HG02642 (cell line): ENCODE measurements around the gene UTS2R.

Source experiments
- ATAC-seq: cut with Tn5 transposase; IDR thresholded peaks from one replicate; pipeline ENCODE4 v1.9.1; 2021; ENCODE audit warnings: mild to moderate bottlenecking; ENCODE audit not compliant: unreplicated experiment, poor library complexity

UTS2R gene

DNA sequence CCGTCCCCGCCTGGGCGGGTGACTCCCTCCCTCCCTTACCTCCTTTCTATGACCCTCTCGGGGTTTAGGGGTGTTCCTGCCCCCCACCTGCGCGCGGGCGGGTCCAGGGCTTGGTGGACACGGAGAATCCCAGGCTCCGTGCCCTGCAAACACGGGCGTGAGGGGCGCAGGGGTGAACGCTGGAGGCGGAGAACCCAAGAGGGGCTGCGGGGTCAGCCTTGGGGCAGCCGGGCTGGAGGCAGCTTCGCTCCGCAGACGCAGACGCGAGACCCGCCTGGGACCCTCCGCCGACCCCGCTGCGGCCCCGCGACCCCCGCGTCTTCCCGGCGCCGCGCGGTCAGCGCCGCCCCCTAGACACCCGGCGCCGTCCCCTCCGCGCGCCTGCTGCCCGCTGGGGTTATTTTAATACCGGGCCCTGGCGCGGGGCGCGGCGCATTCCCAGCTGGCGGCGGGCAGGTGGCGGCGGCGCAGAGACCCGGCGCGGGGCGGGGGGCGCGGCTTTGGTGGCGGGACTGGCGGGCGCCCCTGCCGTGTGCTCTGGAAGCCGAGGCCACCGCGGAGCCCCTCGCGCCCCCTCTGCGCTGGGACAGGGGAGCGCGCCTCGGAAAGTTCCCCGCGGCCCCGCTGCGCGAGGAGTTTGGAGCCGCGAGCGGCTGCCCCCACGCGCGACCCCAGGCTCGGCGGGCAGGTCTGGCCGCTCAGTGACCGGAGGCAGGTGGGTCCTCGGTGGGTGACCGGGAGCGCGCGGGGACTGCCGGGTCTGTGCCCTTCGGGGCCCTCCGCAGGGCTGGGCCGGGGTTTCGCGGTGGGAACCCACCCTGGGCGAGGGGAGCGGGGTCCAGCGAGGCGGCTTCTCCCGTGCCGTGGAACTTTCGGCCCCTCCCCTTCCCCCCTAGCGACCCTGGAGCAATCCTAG lies at the start of gene UTS2R:
UTS2R (plus strand) TSS at position 433 of the 916 bp plus-strand sequence. CDS start 2,560 bp downstream, outside the sequence.
- no peak for ATAC-seq

DNA sequence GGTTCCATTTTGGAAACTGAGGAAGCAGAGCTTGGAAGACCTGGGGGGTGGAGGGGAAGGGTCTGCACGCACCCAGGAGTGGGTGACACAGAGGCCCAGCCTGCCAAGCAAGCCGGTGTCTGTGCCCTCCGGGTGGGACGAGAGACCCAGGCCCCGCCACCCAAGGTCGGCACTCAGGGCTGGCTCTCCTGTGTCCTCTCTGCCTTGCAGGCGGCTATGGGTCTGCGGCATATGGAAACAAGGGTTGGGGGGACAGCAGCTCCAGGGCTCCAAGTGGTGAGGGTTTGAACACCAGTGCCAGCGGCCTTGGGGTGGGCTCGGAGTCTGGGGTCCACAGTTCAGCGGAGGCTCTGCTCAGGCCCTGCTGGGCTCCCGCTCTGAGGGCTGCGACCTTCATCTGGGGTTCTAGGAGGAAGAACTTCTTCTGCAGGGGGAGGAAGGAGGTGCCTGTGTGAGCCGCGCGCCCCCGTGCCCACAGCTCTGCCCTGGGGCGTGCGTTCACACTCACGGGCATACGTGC lies 49.6 kb upstream of the UTS2R start:
- no peak for ATAC-seq

DNA sequence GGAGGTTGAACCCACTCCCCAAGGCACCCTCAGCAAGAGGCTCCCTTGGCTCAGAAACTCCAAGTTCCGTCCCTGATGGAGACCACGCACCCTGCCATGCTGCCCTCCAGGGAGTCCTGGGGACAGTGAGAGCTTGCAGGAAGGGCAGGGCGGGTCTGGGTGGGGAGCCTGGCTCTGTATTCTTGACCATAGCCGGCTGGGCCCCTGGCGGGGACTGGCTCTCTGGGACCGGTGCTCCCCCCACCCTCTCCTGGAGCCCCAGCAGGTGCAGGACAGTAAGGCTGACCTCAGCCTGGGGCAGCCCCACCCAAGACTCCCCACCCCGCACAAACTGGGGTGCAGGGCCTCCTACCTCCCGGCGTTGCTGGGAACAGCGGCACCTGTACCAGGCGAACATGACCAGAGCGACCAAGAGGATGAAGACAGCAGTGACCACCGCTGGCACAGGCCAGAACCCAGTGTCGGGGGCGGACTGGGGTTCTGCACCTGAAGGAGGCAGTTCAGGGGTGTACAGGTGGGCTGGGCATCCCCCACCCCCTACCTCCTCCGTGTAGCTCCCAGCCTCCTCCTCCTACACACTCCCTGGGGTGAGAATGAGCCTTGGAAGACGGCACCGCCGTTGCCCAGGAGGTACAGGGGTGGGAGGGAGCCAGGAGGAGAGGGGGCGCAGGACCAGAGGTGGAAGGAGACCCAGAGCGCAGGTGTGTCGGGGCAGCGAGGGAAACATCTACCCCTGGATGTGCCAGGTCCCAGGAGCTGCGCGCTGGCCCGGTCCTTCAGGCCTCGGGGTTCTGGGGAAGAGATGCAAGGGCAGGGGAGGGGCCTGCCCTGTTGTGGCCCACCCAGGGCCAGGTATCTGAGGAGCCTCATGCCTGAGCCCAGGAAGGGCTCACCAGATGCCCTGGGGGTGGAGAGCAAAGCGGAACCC lies 48.8 kb upstream of the UTS2R start:
- ATAC-seq, result no peak

DNA sequence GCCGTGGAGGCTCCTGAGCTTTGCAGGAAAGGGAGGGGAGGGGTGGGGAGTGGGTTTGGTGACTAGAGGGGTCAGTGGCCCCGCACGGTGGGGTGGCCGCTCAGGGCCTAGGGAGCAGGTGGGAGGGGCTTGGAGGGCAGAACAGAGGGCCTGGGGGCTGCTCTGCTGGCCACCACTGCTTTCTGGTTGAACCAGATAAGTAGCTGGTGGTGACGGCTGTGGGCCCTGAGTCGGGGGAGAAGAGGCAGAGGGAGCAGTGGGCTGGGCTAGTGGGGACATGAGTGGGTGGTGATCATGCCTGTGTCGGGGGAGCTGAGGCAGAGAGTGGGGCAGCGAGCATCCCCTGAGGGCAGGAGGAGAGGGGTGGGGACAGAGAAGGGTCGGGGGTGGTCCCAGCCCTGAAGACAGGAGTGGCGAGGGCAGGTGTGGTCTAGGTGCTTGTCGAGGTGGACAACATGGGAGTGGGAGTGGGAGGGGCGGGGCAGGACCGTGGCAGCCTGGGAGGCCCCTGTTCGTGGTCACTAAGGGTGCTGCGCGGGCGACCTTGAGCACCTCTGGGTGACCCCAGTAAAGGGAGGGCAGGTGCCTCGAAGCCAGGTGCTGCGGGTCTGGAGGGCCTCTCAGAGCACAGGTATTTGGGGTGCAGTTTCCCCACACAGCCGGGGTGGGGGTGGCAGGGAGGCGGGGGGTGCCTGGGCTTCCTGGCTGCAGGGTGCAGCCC lies 47.9 kb upstream of the UTS2R start:
- no peak for ATAC-seq

DNA sequence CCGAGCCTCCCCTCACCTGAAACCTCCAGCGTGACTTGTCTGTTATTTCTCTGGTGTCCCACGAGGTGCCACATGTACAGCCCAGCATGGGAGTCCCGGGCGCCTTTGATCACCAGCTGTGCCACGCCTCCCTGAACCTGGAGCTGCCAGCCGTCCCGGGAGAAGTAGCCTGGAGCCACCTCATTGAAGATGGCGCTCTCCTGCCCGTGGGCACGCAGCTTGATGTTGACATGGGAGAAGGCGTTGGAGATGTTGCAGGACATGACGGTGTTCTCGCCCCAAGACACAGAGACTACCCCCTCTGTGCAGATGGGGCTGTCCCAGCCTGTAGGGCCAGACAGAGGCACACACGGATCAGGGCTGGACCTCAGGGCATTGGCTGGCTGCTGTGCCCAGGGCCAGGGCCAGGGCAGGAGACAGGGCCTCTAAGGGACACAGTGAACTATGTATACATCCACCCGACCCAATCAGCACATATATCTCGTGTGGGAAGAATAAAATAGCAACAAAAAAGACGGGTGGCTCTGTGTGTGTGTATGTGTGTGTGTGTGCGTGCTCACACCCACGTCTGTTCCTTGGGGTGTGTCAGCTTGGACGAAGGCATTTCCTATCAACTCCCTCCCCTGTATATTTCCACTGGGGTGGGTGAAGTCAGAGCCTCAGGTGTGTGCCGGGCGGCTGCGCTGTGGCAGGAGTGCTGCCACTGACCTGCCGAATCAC lies 46.8 kb upstream of the UTS2R start:
- ATAC-seq, result no peak

DNA sequence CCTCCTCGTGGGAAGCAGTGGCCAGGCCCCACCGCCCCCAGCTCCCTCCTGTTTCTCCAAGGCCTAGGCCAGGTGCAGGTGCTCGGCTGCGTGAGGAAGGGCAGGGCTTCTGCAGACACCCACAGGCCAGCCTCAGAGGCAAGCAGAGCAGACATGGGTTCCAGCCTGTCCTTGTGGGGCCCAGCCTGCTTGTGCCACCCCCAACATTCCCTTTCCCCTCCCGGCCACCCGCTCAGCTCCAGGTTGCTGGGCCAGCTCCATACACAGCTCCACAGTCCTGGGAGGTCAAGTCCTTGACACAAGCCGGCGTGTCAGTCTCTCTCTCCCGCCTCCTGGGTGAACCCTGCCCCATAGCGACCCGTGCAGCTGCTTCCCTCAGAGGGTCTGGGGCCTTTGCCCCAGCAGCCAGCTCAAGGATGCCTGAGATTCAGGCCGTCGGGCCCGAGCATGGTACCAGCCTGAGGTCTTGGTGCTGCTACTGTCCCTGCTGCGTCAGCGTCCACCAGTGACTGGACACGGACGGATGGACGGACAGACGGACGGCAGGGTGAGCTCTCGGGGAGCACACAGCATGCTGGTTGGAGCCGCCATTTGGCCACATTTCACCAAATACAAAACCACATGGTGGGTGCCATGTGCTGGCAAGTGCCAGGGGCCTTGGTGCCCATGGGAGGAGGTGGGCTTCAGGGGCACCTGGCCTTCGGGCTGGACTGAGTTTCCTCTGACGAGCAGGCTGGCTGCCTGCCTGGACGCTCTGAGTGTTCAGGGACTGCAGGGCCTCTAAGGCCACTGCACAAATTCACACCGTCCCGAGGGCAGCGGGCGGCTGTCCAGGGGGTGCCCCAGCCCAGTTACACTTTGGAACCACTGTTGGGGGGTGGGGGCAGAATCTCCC lies 46.0 kb upstream of the UTS2R start:
- no peak for ATAC-seq

DNA sequence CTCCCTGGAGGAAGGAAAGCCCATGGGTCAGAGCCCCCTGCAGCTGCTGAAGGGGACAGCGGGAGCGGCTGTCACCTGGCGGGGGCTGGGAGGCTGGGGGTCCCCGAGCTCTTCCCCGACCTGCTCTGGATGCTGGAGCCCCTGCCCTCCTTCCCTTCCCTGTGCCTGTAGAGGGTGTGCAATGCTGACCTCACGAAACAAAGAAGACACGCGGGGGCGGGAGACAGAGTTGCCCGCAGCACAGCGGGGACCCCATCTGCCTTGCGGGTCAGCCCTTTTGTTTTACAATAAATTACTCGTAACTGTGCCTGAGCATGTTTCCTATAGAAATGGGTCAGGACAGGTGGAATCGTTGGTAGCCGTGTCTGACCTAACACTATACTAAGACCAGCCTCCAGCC lies 44.3 kb upstream of the UTS2R start:
- no peak for ATAC-seq

DNA sequence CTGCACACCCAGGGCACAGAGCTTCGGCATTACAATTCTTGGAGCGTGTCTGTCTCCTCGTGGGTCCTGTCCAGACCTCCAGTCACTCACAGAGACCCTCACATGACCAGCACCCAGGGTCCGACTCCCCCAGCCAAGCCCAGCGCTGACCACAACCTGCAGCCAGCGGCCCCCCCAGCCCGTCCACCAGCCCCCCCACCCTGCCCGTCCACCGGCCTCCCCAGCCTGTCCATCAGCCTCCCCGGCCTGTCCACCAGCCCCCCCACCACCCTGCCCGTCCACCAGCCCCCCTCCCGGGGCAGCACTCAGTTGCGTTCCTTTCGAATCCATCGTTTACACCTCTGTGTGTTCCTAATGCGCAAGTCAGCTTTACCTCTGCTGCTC lies 43.8 kb upstream of the UTS2R start:
- no peak for ATAC-seq

DNA sequence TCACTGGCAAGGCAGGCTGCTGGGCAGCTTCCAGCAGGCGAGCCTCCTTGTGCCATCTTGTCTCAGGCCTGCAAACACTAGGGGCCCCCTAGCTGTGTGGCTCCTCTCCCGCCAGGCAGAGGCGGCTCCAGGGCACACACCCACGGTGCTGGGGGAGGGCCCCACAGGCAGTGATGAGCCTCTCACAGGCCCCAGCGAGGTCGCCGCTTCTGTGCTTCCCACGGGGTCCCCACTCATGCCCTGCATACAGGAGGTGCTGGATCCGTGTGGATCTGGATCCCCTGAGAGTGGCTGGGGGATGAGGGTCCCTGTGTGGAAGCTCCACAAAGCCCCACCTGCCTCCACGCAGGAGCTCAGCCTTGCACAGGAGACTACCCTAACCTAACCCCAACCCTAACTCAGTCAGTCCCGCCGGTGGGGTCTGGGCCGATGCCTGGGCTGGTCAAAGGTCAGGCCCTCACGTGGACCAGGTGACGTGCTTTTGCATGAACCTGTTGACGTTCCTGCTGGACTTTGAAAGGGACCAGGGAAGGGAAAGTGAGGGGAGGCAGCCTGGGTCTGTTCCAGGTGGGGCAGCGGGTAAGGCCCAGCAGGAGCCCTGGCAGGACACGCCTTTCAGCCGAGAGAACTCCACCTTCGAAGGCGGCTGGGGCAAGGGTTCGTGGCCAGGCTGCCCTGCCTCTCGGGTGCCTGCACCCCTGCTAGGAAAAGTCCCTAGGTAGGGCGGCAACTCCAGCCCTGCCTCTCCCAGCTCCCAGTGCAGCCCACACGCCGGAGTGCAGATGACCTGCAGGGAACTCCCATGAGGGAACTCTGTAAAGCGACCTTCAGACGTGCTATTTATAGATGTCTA lies 43.2 kb upstream of the UTS2R start:
- ATAC-seq, result no peak

DNA sequence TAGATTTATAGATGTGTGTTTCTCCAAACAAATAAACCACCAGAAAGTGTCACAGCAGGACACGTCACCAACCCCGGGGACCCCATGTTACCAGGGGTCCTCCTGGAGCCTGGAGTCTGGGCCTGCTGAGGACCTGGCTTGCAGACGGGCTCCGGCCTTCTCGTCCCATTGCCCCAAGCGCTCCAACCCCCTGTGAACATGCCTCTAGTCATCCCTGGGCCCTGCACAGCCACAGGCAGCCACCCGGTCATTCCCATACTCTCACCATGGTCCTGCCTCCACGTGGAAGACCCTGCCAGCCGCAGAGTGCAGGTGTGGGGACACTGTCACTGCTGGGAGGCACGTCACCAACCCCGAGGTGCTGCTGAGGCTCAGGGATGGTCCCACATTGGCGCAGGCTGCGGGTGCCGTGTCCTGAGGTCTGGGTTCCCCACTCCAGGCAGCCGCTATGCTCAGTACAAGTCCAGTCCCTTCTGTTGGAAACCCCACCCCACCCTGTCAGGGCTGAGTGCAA lies 42.5 kb upstream of the UTS2R start:
- no peak for ATAC-seq

DNA sequence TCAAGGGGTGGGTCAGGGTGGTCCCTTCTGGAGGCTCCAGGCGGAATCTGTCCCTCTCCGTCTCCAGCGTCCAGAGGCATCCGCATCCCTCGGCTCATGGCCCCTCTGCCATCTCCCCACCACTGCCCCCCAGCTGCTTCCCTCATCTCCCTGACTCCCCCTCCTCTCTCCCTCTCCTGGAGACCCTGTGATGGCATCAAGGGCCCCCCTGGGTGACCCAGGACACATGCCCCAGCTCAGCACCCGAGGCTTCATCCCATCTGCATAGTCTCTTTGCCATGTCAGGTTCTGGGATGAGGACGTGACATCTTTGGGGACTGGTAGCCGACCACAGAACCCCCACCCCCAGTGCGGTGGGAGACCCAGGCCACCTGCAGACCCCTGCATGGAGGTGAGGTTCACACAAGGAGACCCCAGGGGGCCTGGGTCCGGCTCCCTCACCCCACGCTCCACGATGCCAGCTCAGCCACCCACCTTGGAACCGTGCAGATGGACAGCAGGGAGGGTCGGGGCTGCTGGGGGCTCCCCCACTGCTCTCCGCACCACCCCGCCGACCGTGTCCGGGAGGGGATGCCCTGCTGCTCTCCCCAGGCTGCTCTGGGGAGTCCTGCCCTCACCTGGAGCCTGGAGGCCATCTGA lies 41.8 kb upstream of the UTS2R start:
- ATAC-seq, result no peak

DNA sequence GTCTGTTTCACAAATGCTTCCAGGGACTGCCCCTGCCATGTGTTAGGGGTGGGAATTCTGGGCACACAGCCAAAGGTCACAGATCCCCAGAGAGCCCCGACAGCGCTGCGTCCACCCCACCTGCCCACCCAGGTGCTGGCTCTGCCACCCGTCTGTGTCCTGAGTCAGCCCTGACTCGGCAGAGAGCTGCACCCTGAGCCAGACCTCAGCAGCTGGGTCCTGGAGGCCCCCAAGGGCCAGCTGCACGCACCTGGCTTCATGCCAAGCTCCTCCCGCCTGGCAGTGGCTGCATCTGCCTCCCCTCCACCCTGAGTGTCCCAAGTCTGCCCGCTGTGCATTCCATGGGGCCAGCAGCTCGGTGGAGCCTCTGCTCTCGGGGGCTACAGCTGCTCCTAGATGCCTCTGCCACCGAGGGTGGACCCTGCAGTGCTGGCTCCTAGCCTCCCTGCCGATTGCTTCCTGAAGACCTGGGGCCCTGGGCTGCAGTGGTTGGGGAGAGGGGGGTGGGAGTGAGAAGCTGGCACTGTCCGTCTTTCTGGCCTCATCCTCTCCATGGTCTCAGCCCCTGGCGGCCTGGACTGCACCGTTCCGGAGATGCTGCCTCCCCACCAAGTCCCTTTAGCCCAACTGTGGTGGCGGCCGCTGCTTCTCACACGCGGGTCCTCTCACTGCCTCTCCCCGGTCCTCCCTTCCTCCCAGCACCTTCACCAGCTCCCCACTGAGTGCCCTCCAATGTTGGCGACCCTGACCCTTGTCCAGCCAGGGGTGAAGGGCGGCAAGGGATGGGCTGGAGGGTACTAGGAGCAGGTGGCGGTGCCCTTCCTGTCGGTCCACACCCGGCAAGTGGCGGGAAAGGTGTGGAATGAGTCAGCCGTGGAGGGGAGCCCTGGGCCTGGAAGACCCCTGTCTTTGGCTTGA lies 41.0 kb upstream of the UTS2R start:
- ATAC-seq, result no peak

DNA sequence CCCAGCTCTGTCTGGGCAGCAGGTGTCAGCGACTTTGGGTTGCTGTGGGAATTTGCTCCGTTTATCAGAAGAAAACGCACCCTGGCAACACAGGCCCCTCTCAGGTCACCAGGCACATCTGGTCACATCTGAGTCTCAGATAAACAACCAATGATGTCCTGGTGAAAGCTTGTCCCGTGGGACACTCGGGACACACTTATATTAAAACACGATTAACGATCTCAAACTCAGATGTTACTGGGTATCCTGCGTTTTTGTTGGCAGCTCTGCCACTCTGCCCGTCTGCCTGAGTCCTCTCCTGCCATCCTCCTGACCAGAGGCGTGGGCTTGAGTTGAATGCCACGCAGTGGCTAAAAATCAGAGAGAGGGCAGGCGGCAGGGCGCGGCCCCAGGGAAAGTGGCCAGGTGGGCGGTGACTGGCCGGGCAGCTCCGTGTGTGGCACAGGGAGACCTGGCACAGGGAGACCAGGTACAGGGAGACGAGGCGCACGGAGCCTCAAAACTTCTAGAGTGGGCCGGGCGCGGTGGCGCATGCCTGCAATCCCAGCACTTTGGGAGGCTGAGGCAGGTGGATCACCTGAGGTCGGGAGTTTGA lies 40.1 kb upstream of the UTS2R start:
- ATAC-seq, result no peak

DNA sequence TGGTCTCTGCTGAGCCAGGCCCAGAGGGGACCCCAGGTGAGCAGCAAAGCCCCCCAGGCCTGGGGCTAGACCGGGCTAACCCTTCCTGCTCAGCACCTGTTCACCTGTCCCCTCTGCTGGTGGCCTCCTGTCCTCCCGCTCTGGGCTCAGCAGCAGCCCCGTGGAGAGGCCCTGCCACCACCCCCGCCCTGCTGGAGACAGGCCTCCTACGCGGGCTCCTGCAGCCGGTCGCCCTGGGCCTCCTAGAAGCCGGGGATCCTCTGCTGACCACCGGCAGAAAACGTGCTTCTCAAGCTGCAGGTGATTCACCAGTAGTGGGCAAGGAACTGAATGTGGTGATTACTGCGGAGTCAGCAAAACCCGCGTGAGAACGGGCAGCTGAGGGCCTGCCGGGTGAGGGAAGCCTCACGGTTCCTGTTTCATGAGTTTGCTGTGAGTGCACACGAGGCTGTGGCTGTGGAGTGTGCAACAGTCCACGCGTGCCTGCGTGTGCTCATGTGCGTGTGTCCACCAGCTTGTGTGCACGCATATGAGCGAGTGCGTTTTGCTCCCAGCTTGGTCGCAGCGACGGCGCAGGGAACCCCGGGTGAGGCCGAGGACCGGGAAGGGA lies 38.8 kb upstream of the UTS2R start:
- no peak for ATAC-seq
